GM21367 (cell line): Measurements from ENCODE around the gene BIN2.
A peak's percentile ranks its signal among the peaks of the same experiment; 100 is the strongest.
"Not testable (repeated sequence)": the region's sequence is repeated elsewhere in the genome, so short reads cannot be mapped to it uniquely, and the experiment has no call there.

Experiments
- ATAC-seq: cut with Tn5 transposase; IDR thresholded peaks from one replicate; pipeline ENCODE4 v1.9.1; 2021; ENCODE audit not compliant: unreplicated experiment

BIN2 gene

DNA sequence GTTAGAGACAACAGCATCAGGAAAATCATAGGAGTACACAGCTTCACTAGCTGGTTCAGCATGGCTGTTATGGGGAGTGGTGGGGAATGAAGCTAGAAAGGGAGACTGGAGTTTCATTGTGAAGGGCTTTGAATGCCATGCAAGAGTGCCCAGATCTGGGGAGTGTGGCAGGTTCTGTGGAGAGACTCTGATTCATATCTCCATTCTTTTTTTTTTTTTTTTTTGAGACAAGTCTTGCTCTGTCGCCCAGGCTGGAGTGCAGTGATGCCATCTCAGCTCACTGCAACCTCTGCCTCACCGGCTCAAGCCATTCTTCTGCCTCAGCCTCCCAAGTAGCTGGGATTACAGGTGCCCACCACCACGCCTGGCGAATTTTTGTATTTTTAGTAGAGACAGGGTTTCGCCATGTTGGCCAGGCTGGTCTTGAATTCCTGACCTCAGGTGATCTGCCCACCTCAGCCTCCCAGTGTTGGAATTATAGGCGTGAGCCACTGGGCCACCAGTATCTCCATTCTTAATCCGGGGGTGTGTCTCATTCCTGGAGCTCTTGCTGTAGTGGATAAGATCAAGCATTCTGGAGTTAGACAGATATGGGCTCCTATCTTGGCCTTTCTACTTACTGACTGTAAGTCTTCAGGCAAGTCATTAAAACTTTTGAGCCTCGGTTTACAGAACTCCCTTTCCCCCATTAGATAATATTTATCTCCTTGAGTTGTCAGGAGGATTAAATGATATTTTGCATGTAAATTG lies 5.7 kb downstream of the BIN2 start:
- not testable (repeated sequence) for ATAC-seq

DNA sequence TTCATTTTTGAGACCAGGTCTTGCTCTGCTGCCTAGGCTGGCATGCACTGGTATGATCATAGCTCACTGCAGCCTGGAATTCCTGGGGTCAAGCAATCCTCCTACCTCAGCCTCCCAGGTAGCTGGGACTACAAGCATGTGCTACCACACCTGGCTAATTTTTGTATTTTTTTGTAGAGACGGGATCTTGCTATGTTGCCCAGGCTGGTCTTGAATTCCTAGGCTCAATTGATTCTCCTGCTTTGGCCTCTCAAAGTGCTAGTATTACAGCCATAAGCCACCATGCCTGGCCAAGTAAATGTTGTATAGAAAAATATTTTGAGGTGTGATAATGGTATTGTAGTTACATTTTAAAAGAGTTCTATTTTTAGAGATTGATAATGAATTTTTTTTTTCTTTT lies 12.6 kb downstream of the BIN2 start:
- no peak for ATAC-seq

DNA sequence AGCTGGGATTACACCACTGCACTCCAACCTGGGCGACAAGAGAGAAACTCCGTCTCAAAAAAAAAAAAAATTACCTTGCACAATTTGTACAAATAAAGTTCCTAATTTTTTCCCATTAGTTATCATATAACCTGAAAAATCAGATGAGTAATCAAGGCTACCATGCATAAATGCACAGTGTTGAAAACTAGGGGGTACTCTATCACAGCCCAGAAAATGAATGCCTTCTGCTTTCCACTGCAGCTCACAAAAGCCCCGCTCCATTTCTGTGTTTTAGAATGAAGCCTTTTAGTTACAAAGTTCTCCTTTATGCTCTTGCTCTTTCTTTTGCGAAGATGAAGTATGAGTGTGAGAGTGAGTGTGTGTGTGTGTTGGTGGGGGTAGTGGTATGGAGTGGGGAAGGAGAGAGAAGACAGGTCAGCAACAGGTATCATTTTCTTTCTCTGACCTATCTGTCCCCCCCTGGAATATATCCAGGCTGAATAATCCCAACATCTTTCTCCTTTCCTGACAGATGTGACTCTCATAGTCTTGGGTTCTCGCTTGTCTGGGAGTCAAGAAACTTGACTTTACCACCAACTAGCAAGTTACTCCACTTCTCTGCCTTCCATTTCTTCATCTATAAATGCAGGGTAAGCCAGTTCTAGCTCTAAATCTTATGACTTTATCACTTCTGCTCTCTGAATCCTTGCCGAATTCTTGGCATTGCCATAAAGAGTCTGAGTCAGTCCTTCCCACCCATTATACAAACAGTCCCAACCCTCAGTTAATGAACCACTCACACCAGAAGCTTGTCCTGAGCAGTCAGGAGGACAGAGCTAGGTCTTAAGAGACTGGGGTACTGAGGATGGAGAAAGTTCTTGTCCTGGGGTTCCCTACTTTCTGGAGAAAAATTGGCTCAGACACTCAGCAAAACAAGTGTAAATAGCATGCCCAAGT lies 16.1 kb downstream of the BIN2 start:
- ATAC-seq: no peak

GRCh38 chr12:51306507-51306906 lies 17.5 kb downstream of the BIN2 start:
- ATAC-seq: no peak

DNA sequence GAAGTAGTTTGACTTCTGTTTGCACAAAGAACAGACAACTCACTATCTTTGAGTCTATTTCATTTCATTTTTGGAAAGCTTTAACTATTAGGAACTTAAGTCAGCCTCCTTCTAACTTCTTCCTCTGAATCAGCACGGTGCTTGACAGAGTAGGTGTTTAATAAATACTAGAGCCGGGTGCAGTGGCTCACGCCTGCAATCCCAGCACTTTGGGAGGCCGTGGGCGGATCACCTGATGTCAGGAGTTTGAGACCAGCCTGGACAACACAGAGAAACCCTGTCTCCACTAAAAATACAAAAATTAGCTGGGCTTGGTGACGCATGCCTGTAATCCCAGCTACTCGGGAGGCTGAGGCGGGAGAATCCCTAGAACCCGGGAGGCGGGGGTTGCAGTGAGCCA lies 23.2 kb downstream of the BIN2 start:
- ATAC-seq: not testable (repeated sequence)

DNA sequence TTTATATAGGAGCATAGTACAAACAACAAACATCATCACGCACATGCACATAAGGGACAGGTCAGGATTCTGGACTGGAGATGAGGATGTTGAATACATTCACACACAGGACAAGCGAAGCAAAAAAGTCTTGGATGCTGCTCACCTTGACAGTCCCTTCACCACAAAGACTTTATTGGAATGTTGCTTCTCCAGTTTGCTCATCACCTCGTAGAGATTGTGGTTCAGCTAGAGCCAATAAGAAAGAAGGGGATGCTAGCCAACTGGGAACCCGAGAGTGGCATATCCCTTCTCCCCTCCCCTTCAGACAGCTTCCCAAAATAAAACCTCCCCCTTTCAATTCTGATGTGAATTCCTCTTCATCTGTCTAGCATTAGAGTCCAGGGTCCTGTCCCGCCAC lies 28.3 kb downstream of the BIN2 start:
- ATAC-seq: no peak

DNA sequence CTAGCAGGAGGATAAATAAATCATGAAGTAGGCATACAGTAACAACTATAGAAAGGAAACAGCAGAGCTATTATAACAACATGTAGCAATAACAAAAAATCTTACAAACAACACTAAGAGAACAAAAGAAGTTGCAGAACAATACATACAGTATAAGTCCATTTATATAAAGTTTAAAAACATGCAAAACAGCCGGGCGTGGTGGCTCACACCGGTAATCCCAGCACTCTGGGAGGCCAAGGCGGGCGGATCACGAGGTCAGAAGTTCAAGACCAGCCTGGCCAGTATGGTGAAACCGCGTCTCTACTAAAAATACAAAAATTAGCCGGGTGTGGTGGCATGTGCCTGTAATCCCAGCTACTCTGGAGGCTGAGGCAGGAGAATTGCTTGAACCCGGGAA lies 29.9 kb downstream of the BIN2 start:
- ATAC-seq: not testable (repeated sequence)

- no peak for ATAC-seq
Observed at GRCh38 chr12:51293696-51294095, 30.3 kb downstream of the BIN2 start.

- ATAC-seq: not testable (repeated sequence)
Observed at GRCh38 chr12:51291603-51292513, 32.1 kb downstream of the BIN2 start.

GRCh38 chr12:51285843-51286242 lies 38.1 kb downstream of the BIN2 start:
- no peak for ATAC-seq

- ATAC-seq: no peak
Observed at GRCh38 chr12:51281202-51281924, 42.6 kb downstream of the BIN2 start.

DNA sequence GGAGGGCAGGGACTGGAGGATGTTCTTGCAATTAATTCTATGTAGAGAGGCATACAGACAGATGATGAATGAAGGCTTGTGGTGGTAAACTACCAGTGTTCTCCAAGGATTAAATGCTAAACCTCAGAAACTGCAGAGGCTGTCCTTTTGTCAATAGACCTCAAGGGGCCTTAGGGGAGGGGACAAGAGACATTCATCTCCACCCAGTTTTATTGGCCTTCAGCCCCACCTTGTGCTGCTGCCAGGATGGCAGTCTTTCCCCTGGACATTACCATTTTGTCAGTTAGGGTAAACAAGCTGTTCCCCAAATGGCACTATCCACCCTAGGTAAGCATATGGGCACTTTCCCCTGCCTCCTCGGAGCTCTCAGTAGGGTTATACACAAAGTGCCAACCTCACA lies 48.9 kb downstream of the BIN2 start:
- ATAC-seq: no peak

DNA sequence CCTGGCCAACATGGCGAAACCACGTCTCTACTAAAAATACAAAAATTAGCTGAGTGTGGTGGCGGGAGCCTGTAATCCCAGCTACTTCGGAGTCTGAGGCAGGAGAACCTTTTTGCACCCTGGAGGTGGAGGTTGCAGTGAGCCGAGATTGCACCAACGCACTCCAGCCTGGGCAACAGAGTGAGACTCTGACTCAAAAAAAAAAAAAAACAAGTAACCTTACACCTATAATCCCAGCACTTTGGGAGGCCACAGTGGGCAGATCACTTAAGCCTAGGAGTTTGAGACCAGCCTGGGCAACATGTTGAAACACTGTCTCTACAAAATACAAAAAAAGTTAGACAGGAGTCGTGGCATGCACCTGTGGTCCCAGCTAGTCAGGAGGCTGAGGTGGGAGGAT lies 51.2 kb downstream of the BIN2 start:
- not testable (repeated sequence) for ATAC-seq

DNA sequence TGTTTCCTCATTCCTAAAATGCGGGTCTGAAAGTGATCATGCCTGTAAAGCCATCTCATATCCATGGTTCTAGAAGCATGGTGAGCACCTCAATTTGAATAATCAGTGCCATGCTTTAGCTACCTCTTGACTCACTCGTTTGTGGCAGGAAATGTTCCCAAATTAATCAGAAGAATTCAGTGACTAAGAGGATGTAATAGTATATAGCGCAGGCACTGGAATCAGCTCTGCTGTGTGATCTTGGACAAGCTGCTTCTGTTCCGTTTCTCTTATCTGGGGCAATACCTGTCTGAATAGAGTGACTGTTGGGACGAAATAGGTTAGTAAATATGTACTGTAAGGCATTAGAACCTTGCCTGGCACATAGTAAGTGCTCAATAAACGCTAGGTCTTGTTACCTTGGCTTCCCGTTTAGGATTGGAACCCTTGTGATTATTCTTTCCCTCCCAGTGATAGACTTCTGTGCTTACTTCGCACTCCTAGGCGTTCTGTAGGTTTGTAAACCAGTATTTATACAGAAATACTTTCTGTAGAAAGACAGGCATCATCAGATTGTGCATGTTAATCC lies 52.9 kb downstream of the BIN2 start:
- no peak for ATAC-seq

DNA sequence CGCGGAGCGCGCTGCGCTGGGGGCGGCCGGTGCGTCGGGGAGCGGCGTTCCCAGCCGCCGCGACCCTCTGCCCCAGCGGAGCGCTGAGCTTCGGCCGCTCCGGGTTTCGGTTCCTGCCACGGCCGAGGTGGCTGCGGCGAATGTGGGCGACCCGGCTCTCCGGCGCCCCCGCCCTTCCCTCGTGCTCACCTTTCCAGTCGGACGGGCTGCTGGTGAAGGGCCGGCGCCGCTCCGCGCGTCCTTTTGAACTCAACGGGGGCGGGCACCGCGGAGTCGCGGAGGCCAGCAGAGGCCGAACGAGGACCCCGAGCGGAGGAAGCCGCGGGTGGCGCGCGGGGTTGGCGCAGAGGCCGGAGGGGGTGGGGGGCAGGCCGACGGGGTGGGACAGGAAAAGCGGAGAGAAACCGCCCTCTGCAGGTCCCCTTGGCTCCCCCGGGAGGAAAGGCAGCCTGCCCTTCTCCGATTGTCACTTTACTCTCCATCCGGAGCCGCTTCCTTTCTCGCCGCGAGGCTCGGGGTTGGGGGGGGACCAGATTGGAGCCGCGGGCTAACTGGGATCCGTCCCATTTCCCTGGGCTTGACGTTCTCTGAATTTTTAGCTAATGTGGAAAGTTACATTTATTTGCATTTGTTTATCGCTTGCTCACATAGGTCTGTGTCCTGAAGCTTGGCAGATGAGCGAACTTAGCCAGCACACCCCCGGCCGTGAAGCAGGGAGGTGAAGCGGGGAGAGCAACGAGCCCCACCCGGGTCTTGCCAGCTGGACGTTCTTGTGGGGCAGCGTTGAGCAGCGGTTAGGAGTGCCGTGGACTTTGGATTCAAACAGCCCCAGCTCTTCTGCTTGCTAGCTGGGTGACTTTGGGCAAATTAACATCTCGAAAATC lies 53.7 kb downstream of the BIN2 start, which contains the start of gene SMAGP:
Gene SMAGP (minus strand): TSS at position 349 of the 884 bp plus-strand sequence. CDS start 1,137 bp downstream, outside the sequence.
- ATAC-seq: peak; percentile 60

GRCh38 chr12:51269174-51270066 lies 54.6 kb downstream of the BIN2 start:
- ATAC-seq: no peak

DNA sequence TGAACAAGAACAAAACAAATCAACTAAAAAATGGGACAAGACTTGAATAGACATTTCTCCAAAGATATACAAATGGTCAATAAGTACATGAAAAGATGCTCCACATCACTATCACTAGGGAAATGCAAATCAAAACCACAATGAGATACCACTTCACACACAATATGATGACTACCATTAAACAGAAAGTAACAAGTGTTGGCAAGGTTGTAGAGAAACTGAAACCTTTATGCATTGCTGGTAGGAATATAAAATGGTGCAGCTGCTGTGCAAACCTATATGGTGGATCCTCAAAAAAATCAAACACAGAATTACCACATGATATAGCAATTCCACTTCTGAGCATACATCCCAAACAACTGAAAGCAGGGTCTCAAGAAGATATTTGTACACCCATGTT lies 59.0 kb downstream of the BIN2 start:
- ATAC-seq: no peak

GRCh38 chr12:51264297-51264696 lies 59.7 kb downstream of the BIN2 start:
- no peak for ATAC-seq
